GM12878 (cell line): ENCODE data around the gene CSRP2. TPM values are rescaled to one million over a fixed set of nuclear protein-coding genes. Genes with fewer than 3 reads are reported as not detected.

Experiments used
- BCL3 ChIP-seq: IDR thresholded peaks from 2 replicates; pipeline ENCODE4 v1.6.1; 2011; ENCODE audit warnings: borderline replicate concordance, low read depth, mild to moderate bottlenecking, moderate library complexity, low read length; ENCODE audit not compliant: insufficient read depth, poor library complexity, severe bottlenecking
- HDGF ChIP-seq: fragments of 450-650 bp; IDR thresholded peaks from 2 replicates; pipeline ENCODE4 v1.6.1; 2016; ENCODE audit warnings: antibody characterized with exemption
- YY1 ChIP-seq: IDR thresholded peaks from 2 replicates; pipeline ENCODE4 v1.6.1; 2011; ENCODE audit warnings: low read depth, mild to moderate bottlenecking, low read length
- ZBTB11 ChIP-seq: fragments of 450-650 bp; formaldehyde crosslinking; IDR thresholded peaks from 2 replicates; pipeline ENCODE4 v1.5.0; 2022; ENCODE audit warnings: mild to moderate bottlenecking, missing genetic modification characterization
- ZNF687 ChIP-seq: fragments of 450-650 bp; IDR thresholded peaks from 2 replicates; pipeline ENCODE4 v1.6.1; 2017; ENCODE audit warnings: mild to moderate bottlenecking, moderate library complexity
- polyA plus RNA-seq, 11 experiments: library from polyadenylated mRNA; depleted of rRNA in 4 of 11; unstranded in 6 of 11; stranded (reverse) in 5 of 11; fragments of >200 nt; fragmentation: Nextera tagmentation in 4 of 11; fragmentation: Illumina TruSeq in 1 of 11; extraction: Ambion mirVana in 4 of 11; extraction: Trizol in 1 of 11; gene quantifications; 1 replicate in 1 of 11; 2 replicates in 10 of 11; pipeline versions ENCODE4 v1.2.1 to v1.2.3, GENCODE V29; 2011 to 2016; ENCODE audit warnings: inconsistent platforms in 2 of 11, missing spikeins in 2 of 11, low read depth in 1 of 11
- total RNA-seq, 4 experiments: library from RNA; depleted of rRNA in 3 of 4; stranded (reverse); fragments of >200 nt in 3 of 4; fragmentation: Illumina TruSeq in 1 of 4; extraction: Trizol in 1 of 4; gene quantifications; 2 replicates each; pipeline versions ENCODE4 v1.2.1 to v1.2.3, GENCODE V29; 2013 to 2021

The CSRP2 gene
- total and polyA plus RNA-seq, 10 of the 15 experiments (the other 5 are each of a cell fraction or from before 2014, with no cell fraction given), result 0.08 to 1.6 (median 0.52) TPM

- no peak for TF ChIP-seq BCL3
- TF ChIP-seq YY1, result no peak
- no peak for TF ChIP-seq ZNF687
- no peak for TF ChIP-seq ZBTB11 (CRISPR knock-in tag)
- TF ChIP-seq HDGF, result no peak
Observed at GRCh38 chr12:76879710-76880518, 1.1 kb upstream of the CSRP2 start (continued).
